ENCODE results near the gene OARD1. TPM values are rescaled to one million over a fixed set of nuclear protein-coding genes. Genes with fewer than 3 reads are reported as not detected.
A peak's percentile ranks its signal among the peaks of the same experiment; 100 is the strongest.

OARD1 gene
- total and polyA plus RNA-seq, 10 of the 15 experiments (the other 5 are each of a cell fraction or from before 2014, with no cell fraction given) = 19.0 to 63.5 (median 43.6) TPM

DNA sequence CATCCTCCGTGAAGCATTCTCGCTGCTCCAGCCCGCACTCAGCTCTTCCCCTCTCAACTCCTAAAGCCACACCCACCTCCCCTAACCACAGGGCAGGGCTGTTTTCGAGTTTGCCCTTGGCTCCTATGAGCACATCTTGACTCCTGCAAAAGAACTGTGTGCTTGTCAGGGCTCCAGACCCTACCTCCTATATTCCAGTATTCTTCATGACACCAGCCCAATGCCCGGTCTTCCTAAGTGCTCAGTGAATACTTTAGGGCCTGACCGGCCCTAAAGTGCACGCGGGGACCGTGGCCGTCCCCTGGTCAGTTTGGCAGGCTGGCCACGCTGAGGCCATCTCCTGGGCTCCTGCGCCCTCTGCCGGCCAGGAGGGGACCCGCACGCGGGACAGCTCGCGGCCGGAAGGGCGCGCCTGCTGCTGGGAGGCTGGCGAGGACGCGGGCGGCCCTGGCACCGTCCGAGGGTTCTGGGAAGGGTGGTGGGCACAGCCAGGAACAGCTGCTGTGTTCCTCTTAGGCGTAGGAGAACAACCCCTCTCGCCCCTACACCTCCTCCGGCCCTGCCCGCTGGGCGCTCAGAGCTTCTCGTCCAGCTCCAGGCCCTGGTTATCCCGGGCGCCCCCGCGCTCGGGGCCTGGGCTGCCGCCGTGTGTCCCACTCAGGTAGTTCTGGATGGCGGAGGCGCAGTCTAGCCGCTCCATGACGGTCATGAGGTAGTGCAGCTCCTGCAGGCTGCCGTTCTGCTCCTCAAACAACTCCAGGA is 44.2 kb downstream of the OARD1 start (continued):
- TF ChIP-seq, protein P1, sequence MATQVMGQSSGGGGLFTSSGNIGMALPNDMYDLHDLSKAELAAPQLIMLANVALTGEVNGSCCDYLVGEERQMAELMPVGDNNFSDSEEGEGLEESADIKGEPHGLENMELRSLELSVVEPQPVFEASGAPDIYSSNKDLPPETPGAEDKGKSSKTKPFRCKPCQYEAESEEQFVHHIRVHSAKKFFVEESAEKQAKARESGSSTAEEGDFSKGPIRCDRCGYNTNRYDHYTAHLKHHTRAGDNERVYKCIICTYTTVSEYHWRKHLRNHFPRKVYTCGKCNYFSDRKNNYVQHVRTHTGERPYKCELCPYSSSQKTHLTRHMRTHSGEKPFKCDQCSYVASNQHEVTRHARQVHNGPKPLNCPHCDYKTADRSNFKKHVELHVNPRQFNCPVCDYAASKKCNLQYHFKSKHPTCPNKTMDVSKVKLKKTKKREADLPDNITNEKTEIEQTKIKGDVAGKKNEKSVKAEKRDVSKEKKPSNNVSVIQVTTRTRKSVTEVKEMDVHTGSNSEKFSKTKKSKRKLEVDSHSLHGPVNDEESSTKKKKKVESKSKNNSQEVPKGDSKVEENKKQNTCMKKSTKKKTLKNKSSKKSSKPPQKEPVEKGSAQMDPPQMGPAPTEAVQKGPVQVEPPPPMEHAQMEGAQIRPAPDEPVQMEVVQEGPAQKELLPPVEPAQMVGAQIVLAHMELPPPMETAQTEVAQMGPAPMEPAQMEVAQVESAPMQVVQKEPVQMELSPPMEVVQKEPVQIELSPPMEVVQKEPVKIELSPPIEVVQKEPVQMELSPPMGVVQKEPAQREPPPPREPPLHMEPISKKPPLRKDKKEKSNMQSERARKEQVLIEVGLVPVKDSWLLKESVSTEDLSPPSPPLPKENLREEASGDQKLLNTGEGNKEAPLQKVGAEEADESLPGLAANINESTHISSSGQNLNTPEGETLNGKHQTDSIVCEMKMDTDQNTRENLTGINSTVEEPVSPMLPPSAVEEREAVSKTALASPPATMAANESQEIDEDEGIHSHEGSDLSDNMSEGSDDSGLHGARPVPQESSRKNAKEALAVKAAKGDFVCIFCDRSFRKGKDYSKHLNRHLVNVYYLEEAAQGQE (IDR thresholded peaks at IDR 0.05; ENCODE audit: low read depth, low read length) = no peak
- TF ChIP-seq FOXK2 (IDR thresholded peaks at IDR 0.05) (no peak), NFYA (IDR thresholded peaks at IDR 0.05; ENCODE audit: borderline replicate concordance, low read depth, low read length) (no peak), ZBED1 (IDR thresholded peaks at IDR 0.05; ENCODE audit: borderline replicate concordance) (no peak), ETV6 (conservative IDR thresholded peaks at IDR 0.05 in 1 of 2, IDR thresholded peaks at IDR 0.05 in 1 of 2; ENCODE audit: borderline replicate concordance in 1 of 2, low read depth in 1 of 2) (no peak), EP300 (IDR thresholded peaks at IDR 0.05; ENCODE audit: borderline replicate concordance in 1 of 2, control insufficient read depth in 1 of 2, low read depth in 2 of 2, low read length in 2 of 2) (no peak), PML (IDR thresholded peaks at IDR 0.05; ENCODE audit: low read length) (no peak)
- TF ChIP-seq, protein P2, sequence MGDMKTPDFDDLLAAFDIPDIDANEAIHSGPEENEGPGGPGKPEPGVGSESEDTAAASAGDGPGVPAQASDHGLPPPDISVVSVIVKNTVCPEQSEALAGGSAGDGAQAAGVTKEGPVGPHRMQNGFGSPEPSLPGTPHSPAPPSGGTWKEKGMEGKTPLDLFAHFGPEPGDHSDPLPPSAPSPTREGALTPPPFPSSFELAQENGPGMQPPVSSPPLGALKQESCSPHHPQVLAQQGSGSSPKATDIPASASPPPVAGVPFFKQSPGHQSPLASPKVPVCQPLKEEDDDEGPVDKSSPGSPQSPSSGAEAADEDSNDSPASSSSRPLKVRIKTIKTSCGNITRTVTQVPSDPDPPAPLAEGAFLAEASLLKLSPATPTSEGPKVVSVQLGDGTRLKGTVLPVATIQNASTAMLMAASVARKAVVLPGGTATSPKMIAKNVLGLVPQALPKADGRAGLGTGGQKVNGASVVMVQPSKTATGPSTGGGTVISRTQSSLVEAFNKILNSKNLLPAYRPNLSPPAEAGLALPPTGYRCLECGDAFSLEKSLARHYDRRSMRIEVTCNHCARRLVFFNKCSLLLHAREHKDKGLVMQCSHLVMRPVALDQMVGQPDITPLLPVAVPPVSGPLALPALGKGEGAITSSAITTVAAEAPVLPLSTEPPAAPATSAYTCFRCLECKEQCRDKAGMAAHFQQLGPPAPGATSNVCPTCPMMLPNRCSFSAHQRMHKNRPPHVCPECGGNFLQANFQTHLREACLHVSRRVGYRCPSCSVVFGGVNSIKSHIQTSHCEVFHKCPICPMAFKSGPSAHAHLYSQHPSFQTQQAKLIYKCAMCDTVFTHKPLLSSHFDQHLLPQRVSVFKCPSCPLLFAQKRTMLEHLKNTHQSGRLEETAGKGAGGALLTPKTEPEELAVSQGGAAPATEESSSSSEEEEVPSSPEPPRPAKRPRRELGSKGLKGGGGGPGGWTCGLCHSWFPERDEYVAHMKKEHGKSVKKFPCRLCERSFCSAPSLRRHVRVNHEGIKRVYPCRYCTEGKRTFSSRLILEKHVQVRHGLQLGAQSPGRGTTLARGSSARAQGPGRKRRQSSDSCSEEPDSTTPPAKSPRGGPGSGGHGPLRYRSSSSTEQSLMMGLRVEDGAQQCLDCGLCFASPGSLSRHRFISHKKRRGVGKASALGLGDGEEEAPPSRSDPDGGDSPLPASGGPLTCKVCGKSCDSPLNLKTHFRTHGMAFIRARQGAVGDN (IDR thresholded peaks at IDR 0.05) = peak; percentile 65
- TF ChIP-seq, protein P3, sequence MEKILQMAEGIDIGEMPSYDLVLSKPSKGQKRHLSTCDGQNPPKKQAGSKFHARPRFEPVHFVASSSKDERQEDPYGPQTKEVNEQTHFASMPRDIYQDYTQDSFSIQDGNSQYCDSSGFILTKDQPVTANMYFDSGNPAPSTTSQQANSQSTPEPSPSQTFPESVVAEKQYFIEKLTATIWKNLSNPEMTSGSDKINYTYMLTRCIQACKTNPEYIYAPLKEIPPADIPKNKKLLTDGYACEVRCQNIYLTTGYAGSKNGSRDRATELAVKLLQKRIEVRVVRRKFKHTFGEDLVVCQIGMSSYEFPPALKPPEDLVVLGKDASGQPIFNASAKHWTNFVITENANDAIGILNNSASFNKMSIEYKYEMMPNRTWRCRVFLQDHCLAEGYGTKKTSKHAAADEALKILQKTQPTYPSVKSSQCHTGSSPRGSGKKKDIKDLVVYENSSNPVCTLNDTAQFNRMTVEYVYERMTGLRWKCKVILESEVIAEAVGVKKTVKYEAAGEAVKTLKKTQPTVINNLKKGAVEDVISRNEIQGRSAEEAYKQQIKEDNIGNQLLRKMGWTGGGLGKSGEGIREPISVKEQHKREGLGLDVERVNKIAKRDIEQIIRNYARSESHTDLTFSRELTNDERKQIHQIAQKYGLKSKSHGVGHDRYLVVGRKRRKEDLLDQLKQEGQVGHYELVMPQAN (conservative IDR thresholded peaks at IDR 0.05) = no peak
- TF ChIP-seq, protein P4, sequence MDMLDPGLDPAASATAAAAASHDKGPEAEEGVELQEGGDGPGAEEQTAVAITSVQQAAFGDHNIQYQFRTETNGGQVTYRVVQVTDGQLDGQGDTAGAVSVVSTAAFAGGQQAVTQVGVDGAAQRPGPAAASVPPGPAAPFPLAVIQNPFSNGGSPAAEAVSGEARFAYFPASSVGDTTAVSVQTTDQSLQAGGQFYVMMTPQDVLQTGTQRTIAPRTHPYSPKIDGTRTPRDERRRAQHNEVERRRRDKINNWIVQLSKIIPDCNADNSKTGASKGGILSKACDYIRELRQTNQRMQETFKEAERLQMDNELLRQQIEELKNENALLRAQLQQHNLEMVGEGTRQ (IDR thresholded peaks at IDR 0.05; ENCODE audit: borderline replicate concordance, low read depth, low read length) = no peak
- TF ChIP-seq, protein P5, sequence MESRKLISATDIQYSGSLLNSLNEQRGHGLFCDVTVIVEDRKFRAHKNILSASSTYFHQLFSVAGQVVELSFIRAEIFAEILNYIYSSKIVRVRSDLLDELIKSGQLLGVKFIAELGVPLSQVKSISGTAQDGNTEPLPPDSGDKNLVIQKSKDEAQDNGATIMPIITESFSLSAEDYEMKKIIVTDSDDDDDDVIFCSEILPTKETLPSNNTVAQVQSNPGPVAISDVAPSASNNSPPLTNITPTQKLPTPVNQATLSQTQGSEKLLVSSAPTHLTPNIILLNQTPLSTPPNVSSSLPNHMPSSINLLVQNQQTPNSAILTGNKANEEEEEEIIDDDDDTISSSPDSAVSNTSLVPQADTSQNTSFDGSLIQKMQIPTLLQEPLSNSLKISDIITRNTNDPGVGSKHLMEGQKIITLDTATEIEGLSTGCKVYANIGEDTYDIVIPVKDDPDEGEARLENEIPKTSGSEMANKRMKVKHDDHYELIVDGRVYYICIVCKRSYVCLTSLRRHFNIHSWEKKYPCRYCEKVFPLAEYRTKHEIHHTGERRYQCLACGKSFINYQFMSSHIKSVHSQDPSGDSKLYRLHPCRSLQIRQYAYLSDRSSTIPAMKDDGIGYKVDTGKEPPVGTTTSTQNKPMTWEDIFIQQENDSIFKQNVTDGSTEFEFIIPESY (IDR thresholded peaks at IDR 0.05) = no peak

Data from GM12878 (cell line).